ENCODE measurements around the gene VILL. TPM values are rescaled to one million over a fixed set of nuclear protein-coding genes. Genes with fewer than 3 reads are reported as not detected.

Gene VILL
- polyA plus RNA-seq, 1 donor from 2014 or later: not detected

DNA sequence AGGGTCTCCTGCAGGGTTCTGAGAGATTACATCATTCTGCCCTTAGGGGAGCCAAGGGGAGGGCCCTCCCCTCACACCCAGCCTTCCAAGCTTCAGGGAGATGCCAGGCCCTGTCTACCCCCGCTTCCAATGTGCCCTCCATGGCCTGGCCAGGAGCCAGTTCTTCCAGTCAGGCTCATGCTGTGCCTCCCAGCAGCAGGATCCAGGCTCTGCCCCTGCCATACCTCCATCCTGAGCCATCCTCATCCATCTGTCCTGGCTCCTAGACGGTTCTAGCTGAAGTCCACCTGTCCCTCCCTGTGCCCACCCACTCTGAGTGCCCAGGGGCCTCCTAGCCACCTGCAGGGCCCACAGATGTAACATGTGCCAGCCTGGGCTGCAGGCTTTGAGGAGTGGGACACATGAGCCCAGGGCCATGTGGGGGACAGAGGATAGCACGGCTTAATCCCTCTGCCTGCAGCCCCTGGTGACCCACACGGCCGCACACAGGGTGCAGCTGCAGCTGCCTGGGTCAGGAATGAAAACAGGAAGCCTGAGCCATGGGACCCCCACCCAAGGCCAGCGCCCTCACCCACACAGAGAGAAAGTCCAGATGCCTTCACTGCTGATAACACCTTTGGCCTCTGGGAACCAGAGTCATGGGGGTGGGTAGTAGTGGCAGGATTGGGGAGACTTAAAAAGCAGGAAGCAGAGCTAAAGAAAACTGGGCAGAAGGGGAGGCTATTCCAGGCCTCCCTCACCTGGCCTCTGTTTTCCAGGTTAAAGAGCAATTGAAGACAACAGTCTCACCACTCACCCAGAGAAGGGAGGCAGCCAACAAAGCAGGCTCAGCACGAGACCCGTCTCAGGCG lies 27.1 kb downstream of the VILL start:
- Histone ChIP-seq H3K36me3 (ENCODE audit: insufficient read depth, low read length) (no peaks in the 10 kb centered on the region), H4K20me1 (ENCODE audit: insufficient read depth) (no peaks in the 10 kb centered on the region), H3K27ac (ENCODE audit: low read length) (no peak overlapping the region)

DNA sequence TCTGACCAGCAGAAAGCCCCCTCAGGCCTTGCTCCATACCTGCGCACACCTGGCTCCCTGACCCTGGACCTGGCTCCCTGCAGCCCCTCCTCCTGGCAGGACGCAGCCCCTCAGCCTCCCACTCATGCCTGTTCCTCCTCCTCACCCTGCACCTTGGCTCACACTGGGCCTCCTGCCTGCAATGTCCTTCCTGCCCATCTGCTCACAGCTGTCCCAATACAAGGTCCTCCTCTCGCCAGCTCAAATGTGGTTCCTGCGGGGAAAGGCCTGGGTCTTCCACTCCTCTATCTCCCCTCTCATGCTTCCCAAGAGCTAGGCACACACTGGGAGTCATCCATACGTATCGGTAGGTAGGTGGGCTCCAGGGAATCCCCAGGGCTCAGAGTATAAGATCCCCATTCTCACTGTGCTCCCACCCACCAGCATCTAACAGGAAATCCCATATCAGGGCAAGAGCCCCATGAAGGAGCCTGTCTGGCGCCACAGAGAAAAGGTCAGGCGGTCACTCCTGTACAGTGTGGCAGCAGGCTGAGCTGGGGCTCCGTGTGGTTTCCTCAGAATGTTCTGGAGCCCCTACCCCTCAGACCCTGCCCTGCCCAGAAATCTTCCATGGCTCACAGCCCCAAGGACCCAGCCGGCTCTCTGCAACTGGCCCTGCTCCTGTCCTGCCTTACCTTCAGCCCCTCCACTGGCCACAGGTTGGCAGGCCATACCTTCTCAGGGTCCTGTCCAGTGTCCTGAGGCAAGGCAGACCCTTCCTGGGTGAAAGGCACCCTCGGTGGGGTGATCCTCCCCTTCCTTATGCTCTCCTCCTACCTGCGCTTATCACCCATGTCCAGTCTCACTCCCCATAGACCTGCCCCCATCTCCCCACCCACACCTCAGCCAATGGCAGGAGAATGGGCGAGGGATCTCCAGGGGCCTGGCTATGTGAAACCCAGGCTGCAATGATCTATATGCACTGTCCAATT lies 28.0 kb downstream of the VILL start:
- H3K27ac ChIP-seq (ENCODE audit: low read length): no peak overlapping the region
- TF ChIP-seq, protein P1, sequence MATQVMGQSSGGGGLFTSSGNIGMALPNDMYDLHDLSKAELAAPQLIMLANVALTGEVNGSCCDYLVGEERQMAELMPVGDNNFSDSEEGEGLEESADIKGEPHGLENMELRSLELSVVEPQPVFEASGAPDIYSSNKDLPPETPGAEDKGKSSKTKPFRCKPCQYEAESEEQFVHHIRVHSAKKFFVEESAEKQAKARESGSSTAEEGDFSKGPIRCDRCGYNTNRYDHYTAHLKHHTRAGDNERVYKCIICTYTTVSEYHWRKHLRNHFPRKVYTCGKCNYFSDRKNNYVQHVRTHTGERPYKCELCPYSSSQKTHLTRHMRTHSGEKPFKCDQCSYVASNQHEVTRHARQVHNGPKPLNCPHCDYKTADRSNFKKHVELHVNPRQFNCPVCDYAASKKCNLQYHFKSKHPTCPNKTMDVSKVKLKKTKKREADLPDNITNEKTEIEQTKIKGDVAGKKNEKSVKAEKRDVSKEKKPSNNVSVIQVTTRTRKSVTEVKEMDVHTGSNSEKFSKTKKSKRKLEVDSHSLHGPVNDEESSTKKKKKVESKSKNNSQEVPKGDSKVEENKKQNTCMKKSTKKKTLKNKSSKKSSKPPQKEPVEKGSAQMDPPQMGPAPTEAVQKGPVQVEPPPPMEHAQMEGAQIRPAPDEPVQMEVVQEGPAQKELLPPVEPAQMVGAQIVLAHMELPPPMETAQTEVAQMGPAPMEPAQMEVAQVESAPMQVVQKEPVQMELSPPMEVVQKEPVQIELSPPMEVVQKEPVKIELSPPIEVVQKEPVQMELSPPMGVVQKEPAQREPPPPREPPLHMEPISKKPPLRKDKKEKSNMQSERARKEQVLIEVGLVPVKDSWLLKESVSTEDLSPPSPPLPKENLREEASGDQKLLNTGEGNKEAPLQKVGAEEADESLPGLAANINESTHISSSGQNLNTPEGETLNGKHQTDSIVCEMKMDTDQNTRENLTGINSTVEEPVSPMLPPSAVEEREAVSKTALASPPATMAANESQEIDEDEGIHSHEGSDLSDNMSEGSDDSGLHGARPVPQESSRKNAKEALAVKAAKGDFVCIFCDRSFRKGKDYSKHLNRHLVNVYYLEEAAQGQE (IDR thresholded peaks at IDR 0.05; ENCODE audit: borderline replicate concordance): no peak
- TF ChIP-seq, protein P2, sequence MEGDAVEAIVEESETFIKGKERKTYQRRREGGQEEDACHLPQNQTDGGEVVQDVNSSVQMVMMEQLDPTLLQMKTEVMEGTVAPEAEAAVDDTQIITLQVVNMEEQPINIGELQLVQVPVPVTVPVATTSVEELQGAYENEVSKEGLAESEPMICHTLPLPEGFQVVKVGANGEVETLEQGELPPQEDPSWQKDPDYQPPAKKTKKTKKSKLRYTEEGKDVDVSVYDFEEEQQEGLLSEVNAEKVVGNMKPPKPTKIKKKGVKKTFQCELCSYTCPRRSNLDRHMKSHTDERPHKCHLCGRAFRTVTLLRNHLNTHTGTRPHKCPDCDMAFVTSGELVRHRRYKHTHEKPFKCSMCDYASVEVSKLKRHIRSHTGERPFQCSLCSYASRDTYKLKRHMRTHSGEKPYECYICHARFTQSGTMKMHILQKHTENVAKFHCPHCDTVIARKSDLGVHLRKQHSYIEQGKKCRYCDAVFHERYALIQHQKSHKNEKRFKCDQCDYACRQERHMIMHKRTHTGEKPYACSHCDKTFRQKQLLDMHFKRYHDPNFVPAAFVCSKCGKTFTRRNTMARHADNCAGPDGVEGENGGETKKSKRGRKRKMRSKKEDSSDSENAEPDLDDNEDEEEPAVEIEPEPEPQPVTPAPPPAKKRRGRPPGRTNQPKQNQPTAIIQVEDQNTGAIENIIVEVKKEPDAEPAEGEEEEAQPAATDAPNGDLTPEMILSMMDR (IDR thresholded peaks at IDR 0.05; ENCODE audit: poor library complexity, severe bottlenecking): no peak
- TF ChIP-seq EP300 (conservative IDR thresholded peaks at IDR 0.05; ENCODE audit: poor library complexity, severe bottlenecking): no peak
- TF ChIP-seq SMC3 (conservative IDR thresholded peaks at IDR 0.05; ENCODE audit: poor library complexity): no peak
- TF ChIP-seq EZH2 (IDR thresholded peaks at IDR 0.05; ENCODE audit: borderline replicate concordance, insufficient read depth, low read length, poor library complexity, severe bottlenecking): no peak
- no peak for TF ChIP-seq TAF1 (IDR thresholded peaks at IDR 0.05; ENCODE audit: low read depth)

More for the DNA sequence above, 27.1 kb downstream of the VILL start:
- no peaks in the 10 kb centered on the region for H3K9me3 ChIP-seq (ENCODE audit: low read length)
- TF ChIP-seq, protein P2 (IDR thresholded peaks at IDR 0.05; ENCODE audit: poor library complexity, severe bottlenecking): no peak
- TF ChIP-seq, protein P1 (IDR thresholded peaks at IDR 0.05; ENCODE audit: borderline replicate concordance): no peak
- TF ChIP-seq TAF1 (IDR thresholded peaks at IDR 0.05; ENCODE audit: low read depth): no peak
- no peak for TF ChIP-seq POLR2AphosphoS5 (IDR thresholded peaks at IDR 0.05)
- no peak for TF ChIP-seq SMC3 (conservative IDR thresholded peaks at IDR 0.05; ENCODE audit: poor library complexity)
- TF ChIP-seq EZH2 (IDR thresholded peaks at IDR 0.05; ENCODE audit: borderline replicate concordance, insufficient read depth, low read length, poor library complexity, severe bottlenecking): no peak
- no peak for TF ChIP-seq MXI1 (conservative IDR thresholded peaks at IDR 0.05; ENCODE audit: poor library complexity, severe bottlenecking)
- TF ChIP-seq RAD21 (conservative IDR thresholded peaks at IDR 0.05): no peak
- no peak for TF ChIP-seq EP300 (conservative IDR thresholded peaks at IDR 0.05; ENCODE audit: poor library complexity, severe bottlenecking)
- no peaks in the 10 kb centered on the region for H3F3A ChIP-seq (ENCODE audit: insufficient read depth, low read length, poor library complexity, severe bottlenecking)
- no peak overlapping the region for H2AFZ ChIP-seq (ENCODE audit: low read depth, low read length)
- no peaks in the 10 kb centered on the region for H3K79me2 ChIP-seq (replicated peaks; ENCODE audit: insufficient read depth, low read length)
- H3K4me2 ChIP-seq (ENCODE audit: low read length): no peak overlapping the region
- H3K4me3 ChIP-seq (ENCODE audit: low read length): no peak overlapping the region
- H3K9ac ChIP-seq (ENCODE audit: low read length): no peak overlapping the region
- H3K27me3 ChIP-seq (ENCODE audit: insufficient read depth, low read depth, low read length): no peaks in the 10 kb centered on the region
- no peaks in the 10 kb centered on the region for H3K9me2 ChIP-seq (ENCODE audit: insufficient read depth, low read length)

More for the DNA sequence above, 28.0 kb downstream of the VILL start:
- H3F3A ChIP-seq (ENCODE audit: insufficient read depth, low read length, poor library complexity, severe bottlenecking): no peaks in the 10 kb centered on the region
- no peaks in the 10 kb centered on the region for H3K9me2 ChIP-seq (ENCODE audit: insufficient read depth, low read length)
- H3K9ac ChIP-seq (ENCODE audit: low read length): no peak overlapping the region
- H3K79me2 ChIP-seq (replicated peaks; ENCODE audit: insufficient read depth, low read length): no peaks in the 10 kb centered on the region
- no peaks in the 10 kb centered on the region for H4K20me1 ChIP-seq (ENCODE audit: insufficient read depth)
- no peak overlapping the region for H3K4me3 ChIP-seq (ENCODE audit: low read length)
- no peak overlapping the region for H3K4me2 ChIP-seq (ENCODE audit: low read length)
- no peaks in the 10 kb centered on the region for H3K9me3 ChIP-seq (ENCODE audit: low read length)
- no peaks in the 10 kb centered on the region for H3K36me3 ChIP-seq (ENCODE audit: insufficient read depth, low read length)
- no peak overlapping the region for H2AFZ ChIP-seq (ENCODE audit: low read depth, low read length)
- H3K27me3 ChIP-seq (ENCODE audit: insufficient read depth, low read depth, low read length): no peaks in the 10 kb centered on the region
